ENCODE results near the gene LCN9. TPM values are rescaled to one million over a fixed set of nuclear protein-coding genes. Genes with fewer than 3 reads are reported as not detected.

The LCN9 gene, protein sequence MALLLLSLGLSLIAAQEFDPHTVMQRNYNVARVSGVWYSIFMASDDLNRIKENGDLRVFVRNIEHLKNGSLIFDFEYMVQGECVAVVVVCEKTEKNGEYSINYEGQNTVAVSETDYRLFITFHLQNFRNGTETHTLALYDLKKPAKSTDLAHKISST
- polyA plus RNA-seq (2012; ENCODE audit: insufficient read length, low read depth) = not detected

DNA sequence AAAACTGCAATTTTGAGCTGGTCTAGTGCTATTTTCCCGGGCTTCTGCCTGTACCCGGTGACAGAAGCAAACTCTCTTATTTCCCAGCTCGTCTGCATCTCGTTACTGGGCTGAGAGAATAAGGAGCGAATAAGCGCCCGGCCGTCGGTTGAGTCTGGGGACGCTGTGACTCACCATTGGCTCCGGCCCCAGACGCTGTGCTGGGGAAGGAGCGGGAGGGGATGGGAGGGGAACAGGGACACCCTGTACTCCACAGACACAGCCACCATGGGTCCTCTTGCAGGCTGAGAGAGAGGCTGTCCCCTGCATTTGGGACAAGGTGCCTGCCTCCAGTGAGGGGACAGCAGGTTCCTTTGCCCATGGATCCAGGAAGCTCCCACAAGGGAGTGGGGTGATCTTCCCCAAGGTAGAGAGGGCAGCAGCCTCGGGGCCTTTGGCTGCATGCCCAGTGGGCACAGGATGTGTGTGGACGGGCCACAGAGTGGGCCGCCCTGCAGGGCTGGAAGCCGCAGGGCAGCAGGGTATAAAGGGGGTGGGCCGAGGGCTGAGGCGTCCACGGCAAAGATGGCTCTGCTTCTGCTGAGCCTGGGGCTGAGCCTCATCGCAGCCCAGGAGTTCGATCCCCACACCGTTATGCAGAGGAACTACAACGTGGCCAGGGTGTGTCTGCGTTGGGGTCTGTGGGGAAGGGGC is at the start of gene LCN9:
Gene LCN9 (plus strand): TSS at position 552 of the 693 bp plus-strand sequence. CDS start 13 bp downstream, at position 565.
- TF ChIP-seq TAF1 (IDR thresholded peaks at IDR 0.05; ENCODE audit: borderline replicate concordance, insufficient read depth, low read length) = no peak

DNA sequence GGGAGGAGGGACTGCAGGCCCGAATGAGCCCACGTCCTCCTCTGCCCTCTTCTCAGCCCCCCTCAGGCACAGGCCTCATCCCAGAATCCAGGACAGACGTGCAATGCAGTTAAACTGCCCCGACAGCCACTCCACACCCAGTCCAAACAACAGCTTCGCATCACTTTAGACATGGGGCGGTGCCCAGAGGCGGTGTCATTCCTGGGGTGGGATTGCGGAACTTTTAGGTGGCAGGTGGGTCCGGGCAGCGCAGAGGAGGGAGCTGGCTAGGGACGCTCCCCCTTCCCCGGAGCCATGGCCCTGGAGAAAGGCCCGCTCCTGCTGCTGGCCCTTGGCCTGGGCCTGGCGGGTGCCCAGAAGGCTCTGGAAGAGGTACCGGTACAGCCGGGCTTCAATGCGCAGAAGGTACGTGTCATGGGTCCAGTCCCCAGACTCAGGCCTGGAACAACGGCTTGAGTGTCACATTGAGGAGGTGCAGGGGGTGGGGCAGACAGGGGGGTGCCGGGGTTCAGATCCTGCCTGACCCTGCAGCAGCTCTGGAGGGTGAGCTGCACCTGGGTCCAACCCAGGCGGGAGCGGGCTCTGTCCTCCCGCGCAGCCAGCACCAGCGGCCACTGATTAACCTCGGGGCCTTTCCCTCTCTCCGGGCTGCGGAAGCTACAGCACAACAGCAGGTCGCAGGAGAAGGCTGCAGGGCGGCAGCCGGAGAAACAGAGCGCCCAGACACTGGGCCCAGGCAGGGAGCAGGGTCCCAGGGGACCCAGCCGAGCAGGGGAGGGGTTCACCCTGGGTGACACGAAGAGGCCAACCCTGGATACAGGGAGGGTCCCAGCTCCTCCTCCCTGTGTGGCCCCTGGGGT is 48.9 kb upstream of the LCN9 start:
- TF ChIP-seq REST (IDR thresholded peaks at IDR 0.05; ENCODE audit: insufficient read depth in 1 of 2, low read depth in 2 of 2, low read length in 2 of 2) (no peak), TAF1 (IDR thresholded peaks at IDR 0.05; ENCODE audit: borderline replicate concordance, insufficient read depth, low read length) (no peak), FOXP2 (optimal IDR thresholded peaks at IDR 0.05; ENCODE audit: borderline replicate concordance, extremely low read depth, extremely low read length, insufficient read depth) (no peak), SIN3A (IDR thresholded peaks at IDR 0.05; ENCODE audit: borderline replicate concordance, insufficient read depth, low read length) (no peak), POLR2AphosphoS5 (IDR thresholded peaks at IDR 0.05; ENCODE audit: low read depth, low read length) (no peak)

GRCh38 chr9:135614821-135615665 is 48.1 kb upstream of the LCN9 start:
- TF ChIP-seq SIN3A (IDR thresholded peaks at IDR 0.05; ENCODE audit: borderline replicate concordance, insufficient read depth, low read length) (no peak), POLR2AphosphoS5 (IDR thresholded peaks at IDR 0.05; ENCODE audit: low read depth, low read length) (no peak), FOXP2 (optimal IDR thresholded peaks at IDR 0.05; ENCODE audit: borderline replicate concordance, extremely low read depth, extremely low read length, insufficient read depth) (no peak), TAF1 (IDR thresholded peaks at IDR 0.05; ENCODE audit: borderline replicate concordance, insufficient read depth, low read length) (no peak), REST (IDR thresholded peaks at IDR 0.05; ENCODE audit: insufficient read depth in 1 of 2, low read depth in 2 of 2, low read length in 2 of 2) (no peak)

- TF ChIP-seq POLR2AphosphoS5 (IDR thresholded peaks at IDR 0.05; ENCODE audit: low read depth, low read length) (no peak), SIN3A (IDR thresholded peaks at IDR 0.05; ENCODE audit: borderline replicate concordance, insufficient read depth, low read length) (no peak), REST (IDR thresholded peaks at IDR 0.05; ENCODE audit: insufficient read depth in 1 of 2, low read depth in 2 of 2, low read length in 2 of 2) (no peak), FOXP2 (optimal IDR thresholded peaks at IDR 0.05; ENCODE audit: borderline replicate concordance, extremely low read depth, extremely low read length, insufficient read depth) (no peak), TAF1 (IDR thresholded peaks at IDR 0.05; ENCODE audit: borderline replicate concordance, insufficient read depth, low read length) (no peak)
These were observed 47.2 kb upstream of the LCN9 start for GRCh38 chr9:135615666-135616618.
